HG02938 (cell line): Measurements from ENCODE around the gene DYRK1B.

Experiments used
- ATAC-seq: cut with Tn5 transposase; IDR thresholded peaks from one replicate; pipeline ENCODE4 v1.9.1; 2021; ENCODE audit warnings: mild to moderate bottlenecking, moderate library complexity; ENCODE audit not compliant: unreplicated experiment

DYRK1B gene

GRCh38 chr19:39864118-39864517, 30.2 kb upstream of the DYRK1B start:
- ATAC-seq, result no peak

DNA sequence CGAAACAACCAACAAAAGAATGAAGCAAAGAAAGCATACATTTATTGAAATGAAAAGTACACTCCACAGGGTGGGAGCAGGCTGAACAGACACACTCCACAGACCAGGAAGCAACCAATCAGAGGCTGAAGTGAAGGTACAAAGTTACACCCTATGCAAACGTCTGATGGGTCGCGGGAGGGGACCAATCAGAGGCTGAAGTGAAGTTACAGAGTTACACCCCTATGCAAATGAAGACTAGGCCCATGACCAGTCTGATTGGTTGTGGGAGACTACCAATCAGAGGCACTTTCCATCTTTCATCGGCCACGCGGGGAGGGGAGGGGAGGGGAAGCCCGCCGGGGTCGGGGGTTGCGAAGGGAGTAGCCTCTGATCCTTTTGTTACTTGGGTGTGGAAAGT, 24.6 kb upstream of the DYRK1B start:
- no peak for ATAC-seq

DNA sequence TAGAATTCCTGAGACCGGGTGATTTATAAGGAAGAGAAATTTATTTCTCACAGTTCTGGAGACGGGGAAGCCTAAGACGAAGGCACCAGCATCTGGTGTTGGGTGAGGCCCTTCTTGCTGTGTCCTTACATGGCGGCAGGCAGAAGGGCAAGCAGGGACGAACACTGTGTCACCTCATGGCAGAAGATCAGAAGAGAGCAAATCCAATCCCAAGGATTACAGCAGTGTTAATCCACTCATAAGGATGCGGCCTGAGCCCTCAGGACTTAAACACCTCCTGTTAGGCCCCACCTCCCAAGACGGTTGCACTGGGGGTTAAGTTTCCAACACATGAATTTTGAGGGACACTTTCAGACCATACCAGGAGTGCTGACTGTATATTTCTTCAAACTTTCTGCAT, 18.9 kb upstream of the DYRK1B start:
- ATAC-seq, result no peak

- no peak for ATAC-seq
Measured at GRCh38 chr19:39850892-39851291, 16.9 kb upstream of the DYRK1B start.

DNA sequence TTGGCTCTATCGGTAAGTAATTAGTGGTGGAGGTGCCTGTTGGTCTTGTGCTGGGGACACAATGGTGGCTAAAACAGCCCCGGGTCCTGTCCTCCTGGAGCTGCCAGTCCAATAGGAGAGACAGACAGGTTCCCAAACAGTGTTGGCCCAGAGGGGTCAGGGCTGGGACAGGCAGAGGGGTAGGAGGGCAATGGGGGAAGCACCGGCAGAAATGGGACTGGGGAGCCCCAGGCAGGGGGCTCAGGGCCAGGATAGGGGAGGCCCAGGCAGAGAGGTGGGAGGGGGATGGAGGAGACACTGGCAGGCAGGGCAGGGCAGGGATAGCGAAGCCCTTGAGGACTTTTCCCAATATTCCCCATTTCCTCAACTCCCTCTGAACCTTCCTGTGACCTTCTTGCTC, 14.4 kb upstream of the DYRK1B start:
- ATAC-seq, result no peak

- no peak for ATAC-seq
Measured at GRCh38 chr19:39847525-39847924, 13.6 kb upstream of the DYRK1B start.

DNA sequence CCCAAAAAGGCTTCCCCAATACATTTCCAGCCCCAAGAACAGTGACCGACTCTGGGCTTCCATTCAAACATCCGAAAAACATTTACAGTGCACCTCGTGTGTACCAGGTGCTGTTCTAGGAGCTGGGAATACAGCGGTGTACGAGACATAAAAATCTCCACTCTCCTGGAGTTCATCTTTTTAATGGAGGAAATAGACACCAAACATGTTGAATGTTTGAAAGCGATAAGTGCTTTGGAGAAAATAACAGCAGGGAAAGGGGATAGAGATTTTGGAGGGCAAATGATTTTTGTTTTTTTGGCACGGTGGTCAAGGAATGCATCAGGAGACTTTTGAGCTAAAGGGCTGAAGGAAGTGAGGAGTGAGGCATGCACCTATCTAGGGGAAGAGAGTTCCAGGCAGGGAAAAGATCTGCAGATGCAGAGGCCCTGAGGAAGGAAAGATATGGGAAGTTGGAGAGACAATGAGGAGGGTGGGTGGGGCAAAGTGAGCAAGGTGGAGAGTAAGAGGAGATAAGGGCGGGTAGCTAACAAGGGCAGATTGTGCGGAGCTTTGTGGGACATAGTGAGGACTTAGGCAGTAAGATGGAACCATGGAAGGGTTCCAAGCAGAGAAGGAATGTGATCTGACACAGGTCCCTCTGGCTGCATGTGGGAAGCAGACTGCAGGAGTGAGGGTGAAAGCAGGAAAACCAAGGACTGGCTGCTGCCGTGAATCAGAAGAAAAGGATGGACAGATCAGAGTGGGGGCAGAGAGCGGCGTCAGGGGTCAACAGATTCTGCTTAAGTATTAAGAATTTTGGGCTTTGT, 12.9 kb upstream of the DYRK1B start:
- no peak for ATAC-seq

DNA sequence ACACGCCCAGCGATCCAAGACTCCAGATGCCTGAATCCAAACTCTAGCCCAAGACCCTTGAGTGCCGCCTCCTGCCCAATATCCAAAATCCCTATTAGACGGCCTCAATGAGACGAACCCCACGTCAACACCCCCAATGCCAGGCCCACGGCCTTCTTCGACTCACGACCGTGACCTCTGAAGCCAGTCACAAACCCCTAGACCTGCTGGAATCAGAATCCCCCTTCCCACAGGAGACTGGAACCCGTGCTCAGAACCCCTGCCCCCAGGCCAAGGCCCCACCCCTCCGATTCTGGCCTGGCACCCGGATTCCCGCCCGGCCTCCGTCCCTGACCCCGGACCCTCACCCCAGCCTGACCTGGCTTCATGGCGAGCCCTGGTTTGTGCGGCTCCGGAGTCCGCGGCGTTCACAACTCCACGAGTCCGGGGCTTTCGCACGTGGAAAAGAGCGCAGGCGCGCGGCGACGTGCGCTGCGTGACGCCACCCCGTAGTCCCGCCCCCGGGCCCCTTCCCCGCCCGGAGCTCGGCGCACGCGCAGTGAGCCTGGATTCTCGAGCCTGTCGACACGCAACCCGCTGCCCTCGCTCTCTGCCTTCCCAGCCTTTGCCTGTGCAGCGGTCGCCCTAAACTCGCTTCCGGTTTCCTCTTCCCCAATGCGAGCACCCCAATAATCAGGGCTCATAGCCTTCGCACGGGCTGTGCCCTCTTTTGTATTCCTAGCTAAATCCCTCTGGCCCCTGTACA, 12.1 kb upstream of the DYRK1B start, which contains the start of gene FBL:
FBL (minus strand) TSS at position 447 of the 745 bp plus-strand sequence; CDS start at position 368, 79 bp downstream.
- ATAC-seq, result peak; percentile 61

GRCh38 chr19:39845584-39845932, 11.6 kb upstream of the DYRK1B start:
- peak; percentile 6 for ATAC-seq

- ATAC-seq, result no peak
Measured at GRCh38 chr19:39845172-39845571, 11.2 kb upstream of the DYRK1B start.

GRCh38 chr19:39843919-39844793, 10.2 kb upstream of the DYRK1B start:
- no peak for ATAC-seq

DNA sequence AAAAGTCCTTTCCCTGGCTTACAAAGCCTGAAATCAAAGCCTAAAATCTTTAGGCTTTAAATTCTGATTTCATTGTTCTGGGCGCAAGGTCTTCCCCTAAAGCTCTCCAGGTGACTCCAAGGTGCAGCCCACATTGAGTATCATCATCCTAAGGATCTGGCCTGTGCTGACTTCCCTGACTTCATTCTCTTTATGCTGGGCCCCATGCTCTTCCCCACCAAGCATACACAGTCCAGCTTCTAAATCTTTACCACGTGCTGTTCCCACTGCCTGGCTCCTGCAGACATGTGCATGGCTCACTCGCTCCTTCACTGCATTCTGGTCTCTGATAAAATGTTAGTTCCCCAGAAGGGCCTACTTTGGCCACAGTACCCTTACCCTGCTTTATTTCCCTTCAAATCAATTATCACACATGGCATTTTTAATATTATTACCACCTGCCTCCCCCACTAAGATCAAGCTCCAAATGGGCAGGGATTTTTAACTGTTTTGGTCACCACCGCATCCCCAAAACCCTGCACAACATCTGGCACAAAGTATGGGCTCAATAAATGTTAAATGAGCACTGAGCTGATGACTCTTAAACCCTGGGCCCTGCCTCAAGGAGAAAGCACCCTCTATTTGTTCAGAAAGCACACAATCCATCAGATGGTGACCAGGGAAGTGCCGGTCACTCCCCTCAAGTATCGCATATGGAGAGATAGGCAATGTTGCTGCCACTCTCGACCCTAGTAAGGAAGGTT, 8.9 kb upstream of the DYRK1B start:
- ATAC-seq, result no peak

DNA sequence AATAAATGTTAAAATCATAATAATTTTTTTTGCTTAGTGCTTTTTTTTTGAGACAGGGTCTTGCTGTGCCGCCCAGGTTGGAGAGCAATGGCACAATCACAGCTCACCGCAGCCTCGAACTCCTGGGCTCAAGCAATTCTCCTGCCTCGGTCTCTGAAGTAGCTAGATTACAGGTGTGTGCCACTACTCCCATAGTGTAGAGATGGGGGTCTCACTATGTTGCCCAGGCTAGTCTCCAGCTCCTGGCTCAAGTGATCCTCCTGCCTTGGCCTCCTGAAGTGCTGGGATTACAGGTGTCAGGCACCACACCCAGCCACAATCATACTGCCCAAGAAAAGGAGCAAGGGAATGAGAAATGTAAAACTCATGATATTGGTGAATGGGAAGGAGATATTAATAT, 7.1 kb upstream of the DYRK1B start:
- ATAC-seq, result no peak

- ATAC-seq, result no peak
Measured at GRCh38 chr19:39840492-39840891, 6.5 kb upstream of the DYRK1B start.

- ATAC-seq, result no peak
Measured at GRCh38 chr19:39839678-39840327, 5.8 kb upstream of the DYRK1B start.

DNA sequence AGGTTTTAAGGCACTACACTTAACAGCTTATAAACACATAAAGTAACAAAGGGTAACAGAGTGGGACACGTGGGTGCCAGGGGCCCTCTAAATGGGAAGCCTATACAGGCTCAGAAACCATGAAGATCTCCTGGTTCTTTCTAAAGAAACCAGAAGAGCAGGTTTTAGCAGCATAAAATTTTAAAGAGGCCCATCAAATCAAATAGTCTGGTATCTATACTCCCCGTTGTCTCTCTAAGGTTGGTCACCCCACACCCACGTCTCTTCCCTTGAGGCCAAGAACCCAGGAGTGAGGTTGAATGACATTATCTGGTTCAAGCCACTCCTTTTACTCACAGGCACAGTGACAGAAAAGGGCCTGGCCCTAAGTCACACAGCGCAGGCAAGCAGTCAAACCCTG, 4.6 kb upstream of the DYRK1B start:
- ATAC-seq, result no peak

DNA sequence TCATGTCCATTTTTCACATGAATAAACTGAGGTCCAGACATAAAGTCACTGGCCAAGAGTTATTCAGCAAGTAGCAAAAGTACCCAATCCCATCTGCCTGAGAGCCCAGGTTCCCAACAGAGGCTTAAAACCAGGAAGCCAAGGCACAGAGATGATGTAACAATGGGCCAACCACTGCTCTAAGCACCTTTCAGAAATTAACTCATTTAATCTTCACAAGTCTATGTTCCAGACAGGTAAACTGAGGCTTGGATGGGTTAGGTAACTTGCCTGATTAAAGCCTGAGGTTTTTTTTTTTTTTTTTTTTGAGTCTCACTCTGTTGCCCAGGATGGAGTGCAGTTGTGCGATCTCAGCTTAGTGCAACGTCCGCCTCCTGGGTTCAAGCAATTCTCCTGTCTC, 4.0 kb upstream of the DYRK1B start:
- no peak for ATAC-seq

- no peak for ATAC-seq
Measured at GRCh38 chr19:39834287-39834841, 402 bp upstream of the DYRK1B start.

DNA sequence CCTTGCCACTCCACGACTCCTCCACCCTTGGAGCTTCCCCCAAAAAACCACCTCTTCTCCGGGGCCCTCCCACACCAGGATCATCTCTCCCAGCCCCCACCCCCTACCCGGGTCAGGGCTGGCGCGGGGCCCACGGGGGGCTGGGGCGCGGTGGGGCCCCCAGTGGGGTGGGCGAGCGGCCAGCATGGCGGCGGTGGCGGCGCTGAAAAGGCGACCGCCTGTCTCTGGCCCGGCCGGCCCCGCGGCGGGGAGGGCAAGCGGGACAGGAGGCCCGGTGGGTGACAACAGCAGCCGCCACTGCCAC, 850 bp downstream of the DYRK1B start:
- ATAC-seq, result no peak
